GM19240 (cell line): ENCODE data around the gene SLC33A1.
A peak's percentile ranks its signal among the peaks of the same experiment; 100 is the strongest.
"Not testable (repeated sequence)": the region's sequence is repeated elsewhere in the genome, so short reads cannot be mapped to it uniquely, and the experiment has no call there.

Experiments
- DNase-seq: peaks from one replicate; pipeline ENCODE4 v3.0.0; 2011; ENCODE audit warnings: low spot score; ENCODE audit not compliant: insufficient read length

Gene SLC33A1

DNA sequence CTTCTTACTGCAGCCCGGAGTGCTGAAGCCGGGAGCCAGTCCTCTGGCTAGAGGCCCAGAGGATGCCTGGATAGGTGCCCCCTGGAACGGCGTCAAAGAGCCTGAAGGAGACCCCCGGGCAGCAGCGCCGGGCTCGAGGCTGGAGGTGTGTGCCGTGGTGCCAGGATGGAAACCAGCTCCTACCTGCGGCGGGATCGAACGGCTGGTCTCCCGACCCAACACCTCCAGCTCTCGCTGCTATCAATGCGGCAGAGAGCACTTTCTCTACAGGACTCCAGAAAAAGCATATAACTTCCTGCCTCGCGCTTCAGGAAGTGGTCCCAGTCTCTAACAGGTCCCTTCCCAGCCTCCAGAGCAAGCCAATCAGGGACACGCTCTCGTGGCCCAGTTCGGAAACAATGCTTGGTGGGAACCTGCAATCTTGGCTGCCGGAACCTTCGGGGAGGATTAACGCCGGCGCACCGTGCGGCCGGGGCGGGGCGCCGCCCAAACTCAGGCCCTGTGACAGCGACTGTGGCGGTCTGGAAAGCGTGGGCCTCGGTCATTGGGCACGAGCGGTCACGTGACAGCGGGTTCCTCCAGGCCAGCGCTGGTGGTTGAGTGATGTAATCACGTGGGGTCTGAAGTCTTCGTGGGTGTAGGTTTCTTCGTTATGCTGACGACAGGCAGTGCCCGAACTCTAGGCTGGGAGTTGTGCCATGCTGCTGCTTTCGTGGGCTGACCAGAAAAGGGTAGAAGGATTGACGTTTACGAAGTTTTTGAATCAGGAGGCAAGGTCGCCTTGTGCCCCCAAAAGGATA, at the start of gene SLC33A1:
Gene SLC33A1, minus strand, starts transcription at position 287 of the 800 bp plus-strand sequence. CDS start 430 bp downstream, outside the sequence.
- DNase-seq: peak; percentile 93

DNA sequence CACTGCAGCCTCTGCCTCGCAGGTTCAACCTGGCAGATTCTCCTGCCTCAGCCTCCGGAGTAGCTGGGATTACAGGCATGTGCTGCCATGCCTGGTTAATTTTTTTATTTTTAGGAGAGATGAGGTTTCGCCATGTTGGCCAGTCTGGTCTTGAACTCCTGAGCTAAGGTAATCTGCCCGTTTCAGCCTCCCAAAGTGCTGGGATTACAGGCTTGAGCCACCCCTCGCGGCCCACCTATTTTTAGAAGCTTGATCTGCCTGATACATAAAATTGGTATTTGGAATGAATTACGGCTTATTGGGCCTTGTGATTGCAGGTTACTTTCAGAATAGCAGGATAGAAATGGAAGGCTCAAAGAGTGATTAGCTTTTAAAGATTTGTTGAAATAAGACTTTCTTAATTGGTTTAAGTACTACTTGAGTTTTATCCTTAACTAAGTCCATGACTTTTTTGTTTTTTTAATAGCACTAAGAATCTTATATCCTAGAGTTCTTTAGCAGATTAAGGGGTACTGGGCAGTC, 41.2 kb upstream of the SLC33A1 start:
- no peak for DNase-seq

DNA sequence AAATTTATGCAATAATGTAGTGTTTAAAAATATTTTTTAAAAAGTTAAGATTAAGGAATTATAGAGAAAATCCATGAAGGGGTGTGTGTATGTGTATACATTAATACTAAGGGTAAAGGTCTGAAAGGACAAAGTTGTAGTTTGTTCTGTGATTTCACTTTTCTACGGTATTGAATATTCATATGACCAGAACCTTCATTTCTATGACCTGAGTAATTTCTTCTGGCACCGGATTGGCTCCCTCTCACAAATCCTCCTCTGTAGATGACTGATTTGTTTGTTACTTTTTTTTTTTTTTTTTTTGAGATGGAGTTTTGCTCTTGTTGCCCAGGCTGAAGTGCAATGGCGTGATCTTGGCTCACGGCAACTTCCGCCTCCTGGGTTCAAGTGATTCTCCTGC, 37.1 kb upstream of the SLC33A1 start:
- DNase-seq: no peak

DNA sequence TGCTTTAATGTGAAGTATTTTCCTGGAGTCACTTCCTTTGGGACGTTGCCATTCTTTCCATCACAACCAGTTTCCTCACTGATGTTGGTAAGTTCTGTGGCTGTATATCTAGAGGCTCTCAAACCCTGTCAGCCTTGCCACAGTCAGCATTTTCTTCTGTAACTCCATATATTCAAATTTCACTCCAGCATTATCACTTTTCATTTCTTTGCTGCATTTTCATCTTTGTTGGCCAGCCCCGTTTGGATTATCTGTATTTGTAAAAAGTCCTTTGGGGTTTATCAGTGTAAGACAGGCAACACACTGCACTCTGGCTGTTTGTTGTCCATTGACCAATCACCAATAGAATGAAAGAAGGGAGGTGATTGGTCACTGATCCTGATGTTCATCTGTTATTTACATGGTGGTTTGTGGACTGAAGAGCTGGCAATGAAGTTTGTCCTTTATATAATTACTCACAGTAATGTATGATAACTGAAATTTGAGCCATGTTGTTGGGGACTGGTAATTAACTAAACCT, 36.5 kb upstream of the SLC33A1 start:
- no peak for DNase-seq

DNA sequence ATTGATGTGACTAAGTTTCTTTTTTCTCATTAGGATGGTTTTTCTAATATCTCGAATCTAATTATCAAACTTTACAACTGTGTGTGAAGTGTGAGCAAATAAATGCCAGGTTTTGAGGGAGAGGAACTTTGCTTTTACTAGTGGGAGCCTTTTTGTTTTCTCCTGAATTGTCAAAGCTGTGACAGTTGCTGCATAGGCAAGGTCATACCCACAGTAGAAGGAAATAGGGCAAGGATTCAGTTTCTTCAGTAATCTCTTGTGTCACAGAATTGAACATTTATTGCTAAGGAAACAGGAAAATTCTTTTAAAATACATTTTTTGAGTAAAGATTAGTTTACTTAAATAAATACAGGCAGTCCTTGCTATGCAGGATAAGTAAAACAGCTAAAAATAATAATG, 35.7 kb upstream of the SLC33A1 start:
- DNase-seq: no peak

DNA sequence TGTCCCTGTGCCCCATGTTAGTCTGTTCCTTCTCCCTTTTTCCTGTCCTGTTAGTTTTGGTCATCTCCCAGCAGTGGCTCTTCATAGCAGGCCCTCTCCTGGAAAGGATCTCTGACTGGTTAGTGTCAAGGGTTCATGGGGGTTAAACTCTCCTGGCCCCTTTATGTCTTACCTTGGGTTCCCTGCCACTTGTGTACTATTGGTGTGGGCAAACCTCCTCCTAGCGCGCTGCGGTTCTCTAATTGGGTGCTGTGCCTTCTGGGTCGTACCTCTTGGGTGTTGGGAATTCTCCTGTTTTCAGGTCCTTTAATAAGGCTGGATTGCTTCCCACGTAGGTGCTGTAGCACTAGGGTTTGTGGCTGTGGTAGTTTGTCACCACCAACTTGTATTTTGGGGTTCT, 35.0 kb upstream of the SLC33A1 start:
- no peak for DNase-seq

DNA sequence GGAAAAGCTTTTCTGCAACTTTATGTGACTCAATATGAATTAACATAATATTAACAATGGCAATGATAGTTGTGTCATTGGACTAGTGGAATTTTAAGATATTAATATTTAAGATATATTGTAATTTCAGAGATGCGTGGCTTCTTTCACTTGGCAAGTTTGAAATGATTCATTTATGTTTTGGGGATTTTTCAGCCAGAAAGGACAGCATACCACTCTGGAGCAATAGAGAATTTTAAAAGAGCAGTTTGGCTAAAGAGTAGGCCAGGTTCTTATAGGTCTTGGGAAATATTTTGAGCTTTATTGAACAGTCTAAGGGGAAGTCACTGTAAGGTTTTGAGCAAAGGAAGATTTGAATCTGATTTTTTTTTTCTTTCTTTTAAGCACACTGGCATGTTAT, 32.7 kb upstream of the SLC33A1 start:
- DNase-seq: no peak

DNA sequence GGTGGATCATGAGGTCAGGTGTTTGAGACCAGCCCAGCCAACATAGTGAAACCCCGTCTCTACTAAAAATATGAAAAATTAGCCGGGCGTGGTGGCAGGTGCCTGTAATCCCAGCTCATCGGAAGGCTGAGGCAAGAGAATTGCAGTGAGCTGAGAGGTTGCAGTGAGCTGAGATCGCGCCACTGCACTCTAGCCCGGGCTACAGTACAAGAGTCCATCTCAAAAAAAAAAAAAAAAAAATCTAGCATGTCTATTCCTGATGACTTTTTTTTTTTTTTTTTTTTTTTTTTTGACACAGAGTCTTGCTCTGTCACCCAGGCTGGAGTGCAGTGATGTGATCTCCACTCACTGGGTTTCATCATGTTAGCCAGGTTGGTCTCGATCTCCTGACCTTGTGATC, 32.1 kb upstream of the SLC33A1 start:
- DNase-seq: not testable (repeated sequence)

DNA sequence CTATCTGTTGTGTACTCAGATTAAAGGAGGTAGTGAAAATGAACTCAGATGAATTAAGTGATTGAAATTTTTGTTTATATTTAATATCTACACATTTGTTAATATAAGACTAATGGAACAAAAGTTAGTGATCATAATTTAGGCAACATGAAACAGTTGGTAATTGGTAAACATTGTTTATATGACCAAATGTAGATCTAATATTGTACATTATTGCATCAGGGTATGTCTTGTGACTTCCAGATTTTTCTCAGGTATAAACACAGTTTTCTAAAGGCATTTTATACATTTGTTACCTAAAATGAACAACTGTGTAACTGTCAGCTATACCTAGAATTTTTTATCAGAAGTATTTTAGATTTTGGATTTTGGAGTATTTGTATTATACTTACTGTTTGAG, 31.1 kb upstream of the SLC33A1 start:
- DNase-seq: no peak

DNA sequence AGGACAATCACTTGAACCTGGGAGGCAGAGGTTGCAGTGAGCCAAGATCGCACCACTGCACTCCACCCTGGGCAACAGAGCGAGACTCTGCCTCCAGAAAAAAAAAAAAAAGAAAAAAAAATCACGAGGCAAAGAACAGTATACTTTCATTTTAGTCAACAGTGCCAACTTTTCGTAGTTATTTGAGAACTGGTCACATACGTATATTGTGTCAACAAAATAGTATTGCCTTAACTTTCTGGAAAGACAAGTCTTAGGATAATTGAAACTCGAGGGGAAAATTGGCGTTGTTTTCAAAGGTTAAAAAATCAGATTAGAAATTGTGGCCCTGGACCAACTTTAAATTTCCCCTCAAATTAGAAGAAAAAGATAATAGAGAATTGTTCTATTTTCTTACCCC, 30.1 kb upstream of the SLC33A1 start:
- no peak for DNase-seq

DNA sequence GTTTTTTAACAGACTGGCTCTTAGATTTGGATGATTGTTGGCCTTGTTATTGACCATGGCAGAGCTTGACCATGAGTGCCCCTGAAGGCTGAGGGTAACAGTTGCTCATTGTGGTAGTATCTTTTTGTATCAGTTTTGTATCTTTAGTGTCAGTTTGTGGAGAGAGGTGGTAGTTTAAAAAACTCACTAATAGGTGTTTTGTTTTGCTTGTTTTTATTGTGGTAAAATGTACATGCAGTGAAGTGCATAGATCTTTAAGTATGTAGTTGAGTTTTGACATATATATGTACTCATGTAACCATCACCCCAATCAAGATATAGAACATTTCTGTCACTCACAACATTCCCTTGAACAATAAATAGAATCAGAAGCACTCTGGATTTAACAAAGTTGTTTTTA, 26.1 kb upstream of the SLC33A1 start:
- no peak for DNase-seq

DNA sequence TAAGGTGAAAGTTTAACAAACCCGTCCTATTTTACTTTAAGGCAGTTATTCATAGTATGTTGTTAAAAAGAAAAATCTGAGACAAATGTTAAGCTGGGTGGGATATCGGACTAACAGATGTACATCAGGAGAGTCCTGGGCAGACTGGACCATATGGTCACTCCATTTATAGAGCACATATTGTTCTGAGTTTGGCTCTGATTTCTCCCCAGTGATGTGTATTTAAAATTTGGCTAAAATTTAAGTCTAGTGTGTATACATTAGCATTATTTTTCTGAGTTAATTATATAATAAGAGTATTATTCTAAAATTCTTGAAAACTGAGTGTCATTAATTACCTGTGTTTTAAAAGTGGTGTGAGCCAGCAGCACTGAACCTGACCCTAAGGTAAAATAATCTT, 22.3 kb upstream of the SLC33A1 start:
- DNase-seq: no peak

DNA sequence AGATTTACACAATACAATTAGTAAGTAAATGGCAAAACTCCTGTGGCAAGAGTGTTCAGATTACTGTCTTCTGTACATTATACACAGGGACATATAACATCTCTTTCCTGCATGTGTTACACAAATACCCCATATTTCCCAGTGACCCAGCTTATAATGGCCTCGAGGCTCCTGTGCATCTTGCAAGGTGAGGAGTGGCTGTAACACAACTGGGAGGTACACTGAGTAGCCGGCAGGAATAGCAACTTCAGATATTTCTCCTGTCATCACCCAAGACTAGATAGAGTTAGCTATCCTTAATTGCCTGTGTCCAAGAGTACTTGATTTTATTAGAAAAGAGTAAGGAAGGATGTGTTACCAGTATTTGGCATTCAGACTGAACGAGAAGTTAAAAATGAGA, 21.8 kb upstream of the SLC33A1 start:
- DNase-seq: no peak

DNA sequence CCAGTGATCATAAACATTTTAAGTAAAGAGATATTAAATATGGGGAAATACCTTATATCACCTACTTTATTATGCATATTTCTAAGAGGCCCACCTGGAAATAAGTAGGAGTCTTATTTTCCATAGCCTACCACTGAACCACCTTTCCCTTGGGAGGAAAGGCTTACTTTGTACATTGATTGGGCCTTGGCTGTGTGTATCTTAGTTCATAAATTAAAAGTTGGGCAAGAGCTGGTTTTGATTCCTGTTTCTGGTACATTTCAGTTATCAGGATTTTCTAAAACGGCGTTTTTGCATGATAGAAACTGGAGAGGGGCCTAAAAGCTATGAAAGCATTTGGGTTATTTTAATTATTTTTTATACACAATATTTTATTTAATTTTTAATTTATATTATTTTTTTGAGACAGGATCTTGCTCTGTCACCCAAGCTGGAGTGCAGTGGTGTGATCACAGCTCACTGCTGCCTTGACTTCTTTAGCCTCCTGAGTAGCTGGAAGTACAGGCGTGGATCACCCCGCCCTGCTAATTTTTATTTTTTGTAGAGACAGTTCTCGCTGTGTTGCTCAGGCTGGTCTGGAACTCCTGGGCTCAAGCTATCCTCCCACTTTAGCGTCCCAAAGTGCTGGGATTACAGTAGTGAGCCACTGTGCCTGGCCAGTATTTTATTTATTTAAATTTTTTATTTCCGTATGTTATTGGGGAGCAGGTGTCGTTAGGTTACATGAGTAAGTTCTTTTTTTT, 18.8 kb upstream of the SLC33A1 start:
- no peak for DNase-seq

DNA sequence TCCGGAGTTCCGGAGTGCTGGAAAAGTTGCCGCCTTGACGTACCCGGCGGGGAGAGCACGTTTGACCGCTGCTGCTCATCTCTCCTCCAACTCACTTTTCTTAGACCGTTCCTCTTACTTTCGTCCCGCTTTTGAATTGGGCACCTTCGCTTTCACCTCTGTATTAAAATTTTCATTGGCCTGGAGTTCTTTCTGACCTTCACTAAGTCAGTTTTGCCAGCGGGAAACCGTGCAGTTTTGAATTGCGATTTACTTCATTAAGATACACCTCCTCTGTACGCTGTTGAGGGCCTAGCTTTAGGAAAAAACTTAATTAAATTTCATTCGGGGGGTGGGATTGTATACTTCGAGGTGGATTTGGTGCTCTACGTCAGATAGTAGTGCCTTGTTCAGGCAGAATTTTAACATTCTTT, 17.5 kb upstream of the SLC33A1 start:
- DNase-seq: no peak

DNA sequence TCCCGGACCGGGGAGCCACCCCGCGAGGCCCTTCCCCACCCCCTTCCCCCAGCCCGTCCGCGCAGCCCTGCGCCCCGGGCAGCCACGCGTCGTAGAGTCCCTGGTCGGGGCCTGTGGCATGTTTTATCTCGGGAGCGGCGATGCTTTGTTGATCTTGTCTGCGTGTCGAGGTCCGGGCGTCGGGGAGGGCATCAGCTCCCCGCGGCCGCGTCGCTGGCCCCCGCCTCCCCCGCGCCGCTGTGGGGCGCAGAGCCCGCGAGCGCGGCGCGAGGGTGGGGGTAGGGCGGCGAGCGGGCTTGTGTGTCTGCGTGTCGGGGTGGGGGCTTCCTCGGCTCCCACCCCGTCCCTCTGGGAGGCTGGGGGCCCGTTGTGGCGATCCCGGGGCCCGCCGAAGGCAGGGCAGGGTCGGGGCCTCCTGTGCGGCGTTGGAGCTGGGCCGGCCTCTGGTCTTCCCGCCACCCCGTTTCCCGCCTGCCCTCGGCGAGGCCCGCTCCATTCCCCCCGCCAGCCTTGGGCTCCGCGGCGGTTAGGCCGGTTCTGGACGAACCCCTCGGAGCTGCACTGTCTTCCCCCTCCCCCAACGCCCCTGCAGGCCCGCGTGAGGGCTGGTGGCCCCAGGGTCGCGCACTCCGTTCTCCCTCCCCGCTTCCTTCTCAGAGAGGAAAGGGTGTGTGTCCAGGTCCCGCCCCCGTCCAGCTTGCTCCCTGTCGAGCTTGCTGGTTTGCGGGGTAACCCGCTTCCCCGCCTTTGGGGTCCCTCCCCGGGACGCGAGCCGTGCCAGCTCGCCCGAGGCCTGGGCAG, 16.9 kb upstream of the SLC33A1 start:
- DNase-seq: no peak

DNA sequence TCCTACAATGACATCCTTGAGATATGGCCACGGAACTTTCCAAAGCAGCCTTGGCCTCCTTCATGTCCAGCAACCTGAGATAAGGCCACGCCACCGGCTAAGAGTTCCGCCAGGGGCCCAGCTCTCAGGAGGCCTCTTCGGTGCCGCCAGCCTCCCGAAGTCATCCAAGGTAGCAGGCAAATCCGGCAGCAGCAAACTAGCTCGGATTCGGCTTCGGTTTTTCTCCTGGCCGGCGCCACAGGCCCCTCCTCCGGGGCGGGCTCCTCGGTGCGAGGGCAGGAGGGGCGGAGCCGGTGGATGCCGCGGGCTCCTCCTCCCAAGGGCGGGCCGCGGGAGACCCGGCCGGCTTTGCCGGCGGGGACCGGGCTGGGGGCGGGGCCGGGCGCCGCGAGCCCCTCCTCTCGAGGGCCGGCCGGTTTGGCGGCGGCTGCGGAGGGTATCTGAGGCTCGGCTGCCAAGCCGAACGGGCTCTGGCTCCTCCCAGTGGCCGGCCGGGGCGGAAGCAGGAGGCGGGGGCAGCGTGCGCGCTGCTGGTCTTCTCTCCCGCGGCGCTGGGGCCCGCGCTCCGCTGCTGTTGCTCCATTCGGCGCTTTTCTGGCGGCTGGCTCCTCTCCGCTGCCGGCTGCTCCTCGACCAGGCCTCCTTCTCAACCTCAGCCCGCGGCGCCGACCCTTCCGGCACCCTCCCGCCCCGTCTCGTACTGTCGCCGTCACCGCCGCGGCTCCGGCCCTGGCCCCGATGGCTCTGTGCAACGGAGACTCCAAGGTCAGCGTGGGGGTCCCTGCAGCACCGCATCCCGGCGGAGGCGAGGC, 16.1 kb upstream of the SLC33A1 start, which contains the start of gene GMPS:
Gene GMPS, plus strand, starts transcription at position 518 of the 812 bp plus-strand sequence. Its CDS starts 221 bp downstream, at position 739.
- DNase-seq: peak; percentile 84

DNA sequence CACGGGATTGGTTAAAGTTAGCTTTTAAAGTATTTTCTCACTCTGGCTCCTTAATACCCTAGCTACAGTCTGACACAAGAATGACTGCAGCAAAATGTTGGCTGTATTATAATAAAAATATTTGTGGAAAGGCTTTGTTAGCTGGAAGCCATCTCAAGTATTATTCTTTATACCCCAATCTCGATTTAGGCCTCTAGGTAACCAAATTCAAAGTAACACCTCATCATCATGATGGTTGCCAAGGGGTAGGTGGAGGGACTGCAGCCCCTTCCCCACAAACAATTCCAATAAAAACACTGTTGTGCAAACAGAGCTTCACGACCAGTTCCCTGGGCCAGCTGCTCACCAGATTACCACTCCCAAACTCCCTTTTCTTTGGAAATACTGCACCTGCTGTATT, 15.5 kb upstream of the SLC33A1 start:
- no peak for DNase-seq

DNA sequence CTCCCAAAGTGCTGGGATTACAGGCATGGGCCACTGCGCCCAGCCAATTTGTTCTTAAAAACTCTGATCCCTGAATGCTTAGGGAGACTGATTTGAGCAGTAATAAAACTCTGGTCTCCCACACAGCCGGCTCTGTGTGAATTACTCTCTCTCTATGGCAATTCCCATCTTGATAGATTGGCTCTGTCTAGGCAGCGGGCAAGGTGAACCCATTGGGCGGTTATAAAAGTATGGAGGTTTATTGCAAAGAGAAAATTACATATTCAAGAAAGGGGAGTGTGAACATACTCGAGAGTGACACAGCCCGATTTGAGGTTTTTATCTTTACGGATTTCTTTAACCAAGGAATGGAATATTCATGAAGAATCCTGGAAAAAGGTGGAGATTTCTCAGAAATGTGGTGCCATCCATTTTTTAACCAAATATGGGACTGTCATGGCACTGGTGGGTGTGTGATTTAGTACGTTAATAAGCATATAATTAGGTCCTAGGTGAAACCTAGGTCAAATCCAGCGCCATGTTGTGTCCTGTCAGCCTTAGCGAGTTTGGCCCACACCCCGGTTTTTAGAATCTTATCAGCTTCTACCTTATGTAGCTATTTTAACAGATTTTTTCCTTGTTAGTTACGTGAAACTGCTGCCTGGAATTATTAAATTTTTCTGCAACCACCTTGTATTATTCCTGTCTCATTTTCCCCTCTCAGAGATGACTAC, 9.0 kb upstream of the SLC33A1 start:
- no peak for DNase-seq
